Pancreas (tissue), 10 donors: ENCODE measurements around the gene VPS26A. TPM values are rescaled to one million over a fixed set of nuclear protein-coding genes. Genes with fewer than 3 reads are reported as not detected.
"Not testable (repeated sequence)": the region's sequence is repeated elsewhere in the genome, so short reads cannot be mapped to it uniquely, and the experiment has no call there.

Experiments used
- ATAC-seq, 4 donors: fragments of 200-7000 bp; cut with Tn5 transposase; one replicate each; pipeline versions ENCODE4 v1.8.0 to v1.9.1; 2020; ENCODE audit warnings: mild to moderate bottlenecking in 4 of 4, moderate library complexity in 4 of 4
- DNase-seq, 6 donors: peaks; one replicate each; pipeline ENCODE4 v3.0.0-alpha.2; 2020
- FAIRE-seq: peaks from 2 replicates; lab custom pipeline; 2012; peaks lifted over from hg19 to GRCh38; lab: Jason Lieb, UNC
- H3K27ac ChIP-seq, 4 donors: fragments of 200-600 bp; sonication (generic); 1 replicate in 3 of 4; 2 replicates in 1 of 4; pipeline versions ENCODE4 v1.5.0 to v1.8.0; 2020
- H3K27me3 ChIP-seq, 4 donors: fragments of 200-600 bp; one replicate each; pipeline ENCODE4 v1.8.0; 2021
- H3K36me3 ChIP-seq, 3 donors: fragments of 200-600 bp; sonication (generic) in 1 of 3; one replicate each; pipeline versions ENCODE4 v1.5.0 to v1.8.0; 2020 to 2021
- H3K4me1 ChIP-seq, 3 donors: fragments of 200-600 bp; one replicate each; pipeline ENCODE4 v1.8.0; 2021
- H3K4me3 ChIP-seq, 4 donors: fragments of 200-600 bp; sonication (generic) in 2 of 4; one replicate each; pipeline versions ENCODE4 v1.5.0 to v1.8.0; 2020 to 2021
- H3K9me3 ChIP-seq, 4 donors: fragments of 200-600 bp; one replicate each; pipeline ENCODE4 v1.8.0; 2021
- CTCF ChIP-seq, 4 donors: fragments of 200-600 bp; sonication (generic) in 3 of 4; IDR thresholded peaks; one replicate each; pipeline versions ENCODE4 v1.5.0 to v1.8.0; 2021; ENCODE audit warnings: antibody characterized with exemption in 4 of 4
- WGBS, 2 donors: extraction: QIAGEN DNeasy Blood & Tissue Kit; methylation state at CpG; one replicate each; pipeline ENCODE4 v1.1.7; 2013; 5-methylcytosine and 5-hydroxymethylcytosine counted together
- intact Hi-C, 3 donors: fragments of 100-400 bp; cut with DNase I; formaldehyde crosslinking; loops; one replicate each; pipeline versions ENCODE4 v1.11.1 to v1.14.2; 2022
- polyA plus RNA-seq, 2 donors: library from polyadenylated mRNA; stranded (reverse); fragments of 200-250 nt; gene quantifications; one replicate each; pipeline ENCODE4 v1.2.3, GENCODE V29; 2013
- total RNA-seq, 6 donors: library from RNA; stranded (reverse); fragmentation: NEBNext Ultra II Directional in 4 of 6; extraction: Animal tissue kit (Norgen Biotek cat#: 25700) in 4 of 6; gene quantifications; one replicate each; pipeline versions ENCODE4 v1.2.1 to v1.2.4, GENCODE V29; 2021 to 2023
- donor health status: healthy with polysubstance abuse.
- donor health status: DM: no; HTN: no; CAD: no; lungs with moderate emphysema.
- donor health status: DM: no; HTN: no; CAD: no.
- donor health status: control.
- donor health status: control.
- donor health status: Bipolar disorder and iron deficiency.
- donor health status: DM: yes; HTN: yes; CAD: no.
- donor health status: DM: no; HTN: no; CAD: no.
- donor health status: DM: no; HTN: no; CAD: no.
- donor health status: DM: yes; HTN: yes; CAD: no.

Gene VPS26A
- total and polyA plus RNA-seq, 8 donors: 7.0 to 26.1 (median 16.4) TPM

GRCh38 chr10:69139961-69140360, 16.0 kb downstream of the VPS26A start:
- no peaks in the 10 kb centered on the region for H3K36me3 ChIP-seq
- no peak for ATAC-seq
- no peaks in the 10 kb centered on the region for H3K27me3 ChIP-seq
- TF ChIP-seq CTCF (IDR thresholded peaks at IDR 0.05): no peak
- 88 to 93% methylated on average over 2 of the region's 2 CpGs for WGBS, 2 donors
- H3K4me3 ChIP-seq: no peak overlapping the region
- H3K9me3 ChIP-seq: no peaks in the 10 kb centered on the region
- no peaks in the 10 kb centered on the region for H3K4me1 ChIP-seq
- DNase-seq: no peak
- intact Hi-C loops: no loop called here
- no peak overlapping the region for H3K27ac ChIP-seq
- FAIRE-seq: no peak

DNA sequence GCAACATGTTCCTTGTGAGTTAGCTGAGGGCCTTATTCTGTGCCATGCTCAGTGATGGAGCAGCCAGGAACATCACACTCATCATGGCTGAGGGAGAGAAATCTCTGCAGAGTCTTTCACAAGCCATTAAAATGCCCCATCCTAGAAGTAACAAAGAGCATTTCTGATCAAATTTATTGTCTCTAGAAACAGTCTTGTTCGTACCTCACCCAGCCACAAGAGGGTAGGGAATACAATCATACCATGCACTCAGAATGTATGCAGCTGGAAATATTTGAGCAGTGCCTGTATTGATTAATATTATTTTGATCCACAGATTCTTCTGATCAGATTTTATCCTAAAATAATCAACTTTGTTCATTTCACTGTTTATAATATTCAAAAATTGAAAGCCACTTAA, 17.3 kb downstream of the VPS26A start:
- FAIRE-seq: no peak

GRCh38 chr10:69142074-69142473, 18.1 kb downstream of the VPS26A start:
- FAIRE-seq, ATAC-seq, H3K4me3 ChIP-seq, H3K9me3 ChIP-seq, H3K36me3 ChIP-seq, intact Hi-C loops, H3K27me3 ChIP-seq, H3K27ac ChIP-seq, H3K4me1 ChIP-seq, DNase-seq: not testable (repeated sequence)
- WGBS, 2 donors: 95 to 100% methylated on average over 2 to 3 of the region's 3 CpGs

More for the DNA sequence above, 17.3 kb downstream of the VPS26A start:
- H3K9me3 ChIP-seq: no peaks in the 10 kb centered on the region
- TF ChIP-seq CTCF (IDR thresholded peaks at IDR 0.05): no peak
- no peak overlapping the region for H3K27ac ChIP-seq
- intact Hi-C loops: no loop called here
- DNase-seq: no peak
- H3K4me1 ChIP-seq: no peaks in the 10 kb centered on the region
- H3K36me3 ChIP-seq: no peaks in the 10 kb centered on the region
- H3K27me3 ChIP-seq: no peaks in the 10 kb centered on the region
- H3K4me3 ChIP-seq: no peak overlapping the region
- WGBS, 2 donors: 74 to 89% methylated on average over 1 of the region's 1 CpG
- ATAC-seq: no peak

DNA sequence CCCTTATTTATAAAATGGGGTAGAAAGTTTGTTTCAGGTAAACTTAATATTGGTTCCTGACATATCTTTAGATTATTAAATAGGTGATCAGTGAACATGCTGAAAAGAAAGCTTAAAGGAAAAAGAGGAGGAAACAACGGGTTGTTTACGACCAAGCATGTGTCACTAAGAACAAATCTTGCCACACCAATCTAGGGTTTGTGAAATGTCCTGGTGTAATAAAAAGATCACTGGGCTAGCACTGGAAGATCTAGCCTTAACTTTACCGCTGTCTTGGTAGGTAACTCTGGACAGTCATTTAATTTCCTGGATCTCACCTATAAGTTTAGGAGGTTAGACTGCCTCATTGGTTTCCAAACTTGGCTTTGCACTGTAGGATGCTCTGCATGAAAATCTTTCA, 19.0 kb downstream of the VPS26A start:
- no peak for TF ChIP-seq CTCF (IDR thresholded peaks at IDR 0.05)
- no peak for FAIRE-seq
- no peak for DNase-seq
- Histone ChIP-seq H3K4me3 (no peak overlapping the region), H3K4me1 (peaks cover 0 to 3% (median 0%) of the 10 kb centered on the region in 3 donors), H3K36me3 (no peaks in the 10 kb centered on the region), H3K27me3 (no peaks in the 10 kb centered on the region), H3K27ac (no peak overlapping the region), H3K9me3 (no peaks in the 10 kb centered on the region)
- no peak for ATAC-seq
- 59 to 60% methylated on average over 3 of the region's 3 CpGs for WGBS, 2 donors
- intact Hi-C loops: no loop called here

GRCh38 chr10:69145329-69145728, 21.4 kb downstream of the VPS26A start:
- FAIRE-seq: no peak
- Histone ChIP-seq H3K36me3 (no peaks in the 10 kb centered on the region), H3K27me3 (no peaks in the 10 kb centered on the region), H3K4me1 (peaks cover 0 to 3% (median 0%) of the 10 kb centered on the region in 3 donors), H3K9me3 (no peaks in the 10 kb centered on the region), H3K27ac (no peak overlapping the region), H3K4me3 (no peak overlapping the region)
- WGBS, 2 donors: 92 to 95% methylated on average over 1 of the region's 1 CpG
- DNase-seq: no peak
- TF ChIP-seq CTCF (IDR thresholded peaks at IDR 0.05): no peak
- intact Hi-C loops: no loop called here
- no peak for ATAC-seq
